ENCODE measurements around the gene C1orf174. TPM values are rescaled to one million over a fixed set of nuclear protein-coding genes. Genes with fewer than 3 reads are reported as not detected.
A peak's percentile ranks its signal among the peaks of the same experiment; 100 is the strongest.

C1orf174 gene
- total RNA-seq, 1 experiment from 2014 or later, result 53.9 TPM

GRCh38 chr1:3912809-3913685 lies 13.0 kb upstream of the C1orf174 start:
- DNase-seq (ENCODE audit: low read depth), result no peak
- in situ Hi-C loops (cut with HindIII; ENCODE audit: low pct_unique_long_range_greater_than_20kb, low sequenced_read_pairs), result no loop called here

GRCh38 chr1:3911981-3912808 lies 12.1 kb upstream of the C1orf174 start:
- in situ Hi-C loops (cut with HindIII; ENCODE audit: low pct_unique_long_range_greater_than_20kb, low sequenced_read_pairs), result no loop called here
- no peak for DNase-seq (ENCODE audit: low read depth)

GRCh38 chr1:3910857-3911845 lies 11.1 kb upstream of the C1orf174 start:
- in situ Hi-C loops (cut with HindIII; ENCODE audit: low pct_unique_long_range_greater_than_20kb, low sequenced_read_pairs), result no loop called here
- peak; percentile 25 for DNase-seq (ENCODE audit: low read depth)

GRCh38 chr1:3910049-3910731 lies 10.1 kb upstream of the C1orf174 start:
- no peak for DNase-seq (ENCODE audit: low read depth)
- in situ Hi-C loops (cut with HindIII; ENCODE audit: low pct_unique_long_range_greater_than_20kb, low sequenced_read_pairs), result no loop called here

GRCh38 chr1:3909615-3910014 lies 9.5 kb upstream of the C1orf174 start:
- no peak for DNase-seq (ENCODE audit: low read depth)
- in situ Hi-C loops (cut with HindIII; ENCODE audit: low pct_unique_long_range_greater_than_20kb, low sequenced_read_pairs), result no loop called here

- DNase-seq (ENCODE audit: low read depth), result no peak
- in situ Hi-C loops (cut with HindIII; ENCODE audit: low pct_unique_long_range_greater_than_20kb, low sequenced_read_pairs), result no loop called here
Observed at GRCh38 chr1:3908886-3909517, 8.9 kb upstream of the C1orf174 start.

- in situ Hi-C loops (cut with HindIII; ENCODE audit: low pct_unique_long_range_greater_than_20kb, low sequenced_read_pairs), result no loop called here
- DNase-seq (ENCODE audit: low read depth), result no peak
Observed at GRCh38 chr1:3907621-3908165, 7.6 kb upstream of the C1orf174 start.

GRCh38 chr1:3907031-3907534 lies 7.0 kb upstream of the C1orf174 start:
- in situ Hi-C loops (cut with HindIII; ENCODE audit: low pct_unique_long_range_greater_than_20kb, low sequenced_read_pairs), result no loop called here
- no peak for DNase-seq (ENCODE audit: low read depth)

GRCh38 chr1:3906672-3907020 lies 6.6 kb upstream of the C1orf174 start:
- DNase-seq (ENCODE audit: low read depth), result no peak
- in situ Hi-C loops (cut with HindIII; ENCODE audit: low pct_unique_long_range_greater_than_20kb, low sequenced_read_pairs), result no loop called here

- no peak for DNase-seq (ENCODE audit: low read depth)
- in situ Hi-C loops (cut with HindIII; ENCODE audit: low pct_unique_long_range_greater_than_20kb, low sequenced_read_pairs), result no loop called here
Observed at GRCh38 chr1:3905953-3906671, 6.0 kb upstream of the C1orf174 start.

GRCh38 chr1:3905266-3905952 lies 5.3 kb upstream of the C1orf174 start:
- in situ Hi-C loops (cut with HindIII; ENCODE audit: low pct_unique_long_range_greater_than_20kb, low sequenced_read_pairs), result no loop called here
- no peak for DNase-seq (ENCODE audit: low read depth)

- no peak for DNase-seq (ENCODE audit: low read depth)
- in situ Hi-C loops (cut with HindIII; ENCODE audit: low pct_unique_long_range_greater_than_20kb, low sequenced_read_pairs), result no loop called here
Observed at GRCh38 chr1:3904843-3905185, 4.7 kb upstream of the C1orf174 start.

GRCh38 chr1:3904006-3904842 lies 4.2 kb upstream of the C1orf174 start:
- in situ Hi-C loops (cut with HindIII; ENCODE audit: low pct_unique_long_range_greater_than_20kb, low sequenced_read_pairs), result no loop called here
- DNase-seq (ENCODE audit: low read depth), result no peak

GRCh38 chr1:3903141-3904005 lies 3.3 kb upstream of the C1orf174 start:
- in situ Hi-C loops (cut with HindIII; ENCODE audit: low pct_unique_long_range_greater_than_20kb, low sequenced_read_pairs), result no loop called here
- no peak for DNase-seq (ENCODE audit: low read depth)

All from Caki2 (cell line).